Thymus (tissue), 11 donors: ENCODE data around the gene TMEM14A. TPM values are rescaled to one million over a fixed set of nuclear protein-coding genes. Genes with fewer than 3 reads are reported as not detected.

Experiments used
- DNase-seq, 9 donors: peaks; one replicate each; pipeline ENCODE4 v3.0.0-alpha.2; 2013; ENCODE audit warnings: low spot score in 9 of 9, low read depth in 6 of 9, missing footprints in 1 of 9
- H3K27ac ChIP-seq, 2 donors: one replicate each; pipeline ENCODE4 v1.5.1; 2013; ENCODE audit warnings: control low read depth in 1 of 2, low read depth in 1 of 2, low read length in 1 of 2, mild to moderate bottlenecking in 1 of 2, moderate library complexity in 1 of 2
- H3K27me3 ChIP-seq, 2 donors: one replicate each; pipeline ENCODE4 v1.5.1; 2013; ENCODE audit warnings: low read length in 1 of 2; ENCODE audit not compliant: control insufficient read depth in 2 of 2, insufficient read depth in 1 of 2
- H3K36me3 ChIP-seq, 2 donors: one replicate each; pipeline ENCODE4 v1.5.1; 2013; ENCODE audit warnings: low read length in 1 of 2, mild to moderate bottlenecking in 1 of 2, moderate library complexity in 1 of 2; ENCODE audit not compliant: control insufficient read depth in 2 of 2, insufficient read depth in 2 of 2
- H3K4me1 ChIP-seq, 2 donors: one replicate each; pipeline ENCODE4 v1.5.1; 2013; ENCODE audit warnings: low read length in 2 of 2; ENCODE audit not compliant: control insufficient read depth in 2 of 2, insufficient read depth in 2 of 2
- H3K4me3 ChIP-seq, 2 donors: one replicate each; pipeline ENCODE4 v1.5.1; 2013; ENCODE audit warnings: low read length in 2 of 2, control low read depth in 1 of 2, mild to moderate bottlenecking in 1 of 2
- H3K9me3 ChIP-seq, 2 donors: one replicate each; pipeline ENCODE4 v1.5.1; 2013; ENCODE audit warnings: low read length in 1 of 2, mild to moderate bottlenecking in 1 of 2; ENCODE audit not compliant: control insufficient read depth in 2 of 2, insufficient read depth in 1 of 2
- WGBS: extraction: QIAGEN DNeasy Blood & Tissue Kit; methylation state at CpG from one replicate; pipeline ENCODE4 v1.1.7; 2013; 5-methylcytosine and 5-hydroxymethylcytosine counted together
- polyA plus RNA-seq: library from polyadenylated mRNA; stranded (reverse); fragments of 200-250 nt; gene quantifications from one replicate; pipeline ENCODE4 v1.2.3, GENCODE V29; 2013
- total RNA-seq: library from RNA; stranded (reverse); fragments of 120-200 nt; gene quantifications from one replicate; pipeline ENCODE4 v1.2.4, GENCODE V29; 2013
- donor health status: healthy.

TMEM14A gene
- total and polyA plus RNA-seq, 2 donors = 15.1 to 25.1 TPM

DNA sequence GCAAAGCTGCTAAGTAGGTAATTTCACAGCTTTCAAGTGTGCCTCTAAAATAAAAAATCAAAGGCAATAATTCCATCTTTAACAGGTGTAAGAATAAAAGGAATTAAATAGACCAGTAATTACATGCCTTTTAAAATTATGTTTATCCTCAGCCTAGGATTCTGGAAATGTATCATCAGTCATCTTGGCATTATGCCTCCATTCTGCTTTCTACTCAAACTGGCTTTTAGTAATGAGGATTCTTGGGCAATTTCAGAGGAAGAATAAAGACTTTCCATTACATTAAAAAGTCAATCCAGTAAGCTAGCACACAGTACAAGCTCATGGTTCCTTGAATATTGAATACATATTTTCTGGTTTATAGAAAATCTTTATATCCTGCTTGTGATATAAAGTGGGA is 47.6 kb downstream of the TMEM14A start:
- no peak overlapping the region for H3K27ac ChIP-seq
- no peak for DNase-seq
- no peaks in the 10 kb centered on the region for H3K27me3 ChIP-seq
- no peak overlapping the region for H3K4me3 ChIP-seq
- no peaks in the 10 kb centered on the region for H3K9me3 ChIP-seq
- no peaks in the 10 kb centered on the region for H3K4me1 ChIP-seq
- no peaks in the 10 kb centered on the region for H3K36me3 ChIP-seq

DNA sequence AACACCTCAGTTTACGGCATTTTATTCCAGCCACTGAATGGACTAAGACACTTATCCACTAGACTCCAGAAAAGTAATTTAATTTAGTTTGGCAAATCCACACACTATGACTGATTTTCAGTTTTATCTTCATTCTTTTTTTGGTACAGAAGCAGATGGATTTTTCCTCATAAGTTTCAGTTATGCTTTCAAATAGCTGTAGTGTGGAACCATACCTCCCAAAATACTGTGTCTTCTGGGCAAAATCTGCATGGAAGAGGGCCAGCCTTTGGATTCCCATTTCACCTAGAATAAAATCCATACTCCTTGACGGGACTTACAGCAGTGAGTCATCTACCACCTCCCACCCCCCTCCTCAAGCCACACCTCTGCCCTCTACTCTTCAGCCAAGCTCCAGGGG is 49.4 kb downstream of the TMEM14A start:
- Histone ChIP-seq H3K36me3 (no peaks in the 10 kb centered on the region), H3K4me3 (no peak overlapping the region), H3K4me1 (no peaks in the 10 kb centered on the region), H3K9me3 (no peaks in the 10 kb centered on the region), H3K27ac (no peak overlapping the region), H3K27me3 (no peaks in the 10 kb centered on the region)
- DNase-seq = no peak
- 94% methylated on average over 2 of the region's 2 CpGs for WGBS

DNA sequence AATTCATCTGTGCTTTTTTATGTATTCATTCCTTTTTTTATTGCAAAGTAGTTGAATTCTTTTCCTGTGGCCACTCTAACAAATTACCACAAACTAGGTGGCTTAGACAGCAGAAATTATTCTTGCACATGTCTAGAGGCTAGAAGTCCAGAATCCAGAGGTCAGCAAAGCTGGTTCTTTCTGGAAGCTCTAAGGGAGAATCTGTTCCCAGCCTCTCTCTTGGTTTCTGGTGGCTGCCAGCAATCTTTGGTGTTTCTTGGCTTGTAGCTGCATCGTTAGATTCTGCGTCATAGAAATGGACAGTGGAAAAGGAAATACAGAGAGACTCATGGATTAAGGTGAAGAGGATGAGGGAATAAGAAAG is 53.1 kb downstream of the TMEM14A start:
- Histone ChIP-seq H3K4me3 (no peak overlapping the region), H3K27ac (no peak overlapping the region), H3K27me3 (no peaks in the 10 kb centered on the region), H3K36me3 (no peaks in the 10 kb centered on the region), H3K4me1 (no peaks in the 10 kb centered on the region), H3K9me3 (no peaks in the 10 kb centered on the region)
- no peak for DNase-seq
- 95% methylated on average over 2 of the region's 2 CpGs for WGBS

DNA sequence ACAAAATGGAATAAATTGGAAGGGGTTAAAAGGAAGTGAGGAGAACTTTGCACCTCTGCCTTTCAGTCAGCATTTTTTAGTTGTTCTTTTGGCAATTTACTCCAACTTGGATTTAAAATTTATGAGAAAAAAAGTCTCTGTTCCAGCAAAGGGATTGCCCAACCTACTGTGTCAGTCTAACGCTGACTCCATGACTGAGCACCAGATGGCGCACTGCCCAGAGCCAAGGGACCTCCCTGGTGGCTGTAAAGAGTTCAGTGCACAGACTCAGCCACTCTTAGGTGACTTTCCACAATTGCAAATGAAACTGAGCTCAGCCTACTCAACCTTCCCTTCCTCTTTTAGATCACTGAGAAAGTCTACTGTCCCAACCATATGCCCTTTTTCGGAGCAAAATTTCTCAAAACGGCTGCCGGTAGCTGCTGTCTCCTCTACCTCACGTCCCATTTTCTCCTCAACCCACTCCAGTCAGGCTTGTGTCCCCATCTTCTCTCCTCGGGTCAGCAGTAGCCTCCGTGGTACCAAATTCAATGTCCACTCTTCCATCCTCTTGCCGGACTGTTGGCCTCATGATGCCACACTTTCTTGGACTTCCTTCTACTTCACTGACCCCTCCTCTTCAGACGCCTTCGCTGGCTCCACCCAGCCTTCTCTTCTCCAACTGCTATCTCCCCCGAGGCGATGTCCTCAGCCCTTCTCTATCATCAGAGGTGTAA is 53.7 kb downstream of the TMEM14A start:
- H3K27me3 ChIP-seq = no peaks in the 10 kb centered on the region
- no peak overlapping the region for H3K4me3 ChIP-seq
- no peaks in the 10 kb centered on the region for H3K4me1 ChIP-seq
- DNase-seq = peak; percentile 5 to 62 (median 24)
- H3K36me3 ChIP-seq = no peaks in the 10 kb centered on the region
- H3K27ac ChIP-seq = no peak overlapping the region
- no peaks in the 10 kb centered on the region for H3K9me3 ChIP-seq
- WGBS = 83% methylated on average over 13 of the region's 13 CpGs

DNA sequence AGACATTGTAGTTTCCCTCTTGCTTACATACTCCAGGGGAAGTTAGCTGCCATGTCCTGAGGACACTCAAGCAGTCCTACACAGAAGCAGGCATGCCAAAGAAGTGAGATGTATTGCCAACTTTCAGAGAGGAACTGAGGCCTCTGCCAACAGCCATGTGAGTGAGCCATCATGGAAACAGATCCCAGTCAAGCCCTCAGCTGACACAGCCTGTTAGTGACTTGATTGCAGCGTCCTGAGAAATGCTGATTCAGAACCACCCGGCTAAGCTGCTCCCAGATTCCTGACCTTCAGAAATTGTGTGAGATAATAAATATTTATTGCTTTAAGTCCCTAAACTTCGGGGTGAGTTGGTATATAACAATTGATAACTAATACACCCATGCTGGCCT is 54.2 kb downstream of the TMEM14A start:
- no peak for DNase-seq
- H3K36me3 ChIP-seq = no peaks in the 10 kb centered on the region
- H3K4me3 ChIP-seq = no peak overlapping the region
- H3K9me3 ChIP-seq = no peaks in the 10 kb centered on the region
- H3K27me3 ChIP-seq = no peaks in the 10 kb centered on the region
- no peaks in the 10 kb centered on the region for H3K4me1 ChIP-seq
- no peak overlapping the region for H3K27ac ChIP-seq
- 89% methylated on average over 3 of the region's 3 CpGs for WGBS

DNA sequence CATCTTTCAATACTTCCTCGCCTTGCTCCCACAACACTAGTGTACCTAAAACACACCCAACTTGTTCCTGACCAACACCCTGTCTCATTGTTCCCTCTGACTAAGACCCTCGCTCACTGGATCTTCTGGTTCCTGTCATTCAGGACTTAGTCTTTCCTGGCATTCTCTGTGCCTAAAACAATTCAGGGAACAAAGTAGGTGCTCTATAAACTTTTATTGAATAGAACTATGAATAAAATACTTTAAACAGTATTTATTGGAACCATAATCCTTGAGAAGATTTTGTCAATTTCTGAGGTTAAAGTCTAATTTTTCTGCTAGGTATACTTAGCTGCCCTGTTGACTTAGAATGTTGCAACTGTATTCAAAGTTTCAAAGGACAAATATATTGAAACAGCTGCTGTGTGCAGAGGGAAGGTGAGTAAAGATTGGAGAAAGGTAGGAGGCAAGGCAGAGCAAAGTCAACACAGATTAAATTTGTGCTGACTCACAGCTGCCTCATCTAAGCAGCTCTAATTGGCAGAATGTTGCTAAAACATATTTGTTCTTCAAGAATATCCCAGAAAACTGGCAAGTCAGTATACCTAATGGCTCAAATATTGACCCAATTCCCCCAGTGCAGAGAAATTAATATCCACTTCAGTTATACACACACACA is 54.8 kb downstream of the TMEM14A start:
- H3K36me3 ChIP-seq = no peaks in the 10 kb centered on the region
- no peak for DNase-seq
- no peak overlapping the region for H3K27ac ChIP-seq
- no peaks in the 10 kb centered on the region for H3K9me3 ChIP-seq
- H3K4me3 ChIP-seq = no peak overlapping the region
- no peaks in the 10 kb centered on the region for H3K27me3 ChIP-seq
- WGBS = 98% methylated on average over 2 of the region's 2 CpGs
- no peaks in the 10 kb centered on the region for H3K4me1 ChIP-seq

DNA sequence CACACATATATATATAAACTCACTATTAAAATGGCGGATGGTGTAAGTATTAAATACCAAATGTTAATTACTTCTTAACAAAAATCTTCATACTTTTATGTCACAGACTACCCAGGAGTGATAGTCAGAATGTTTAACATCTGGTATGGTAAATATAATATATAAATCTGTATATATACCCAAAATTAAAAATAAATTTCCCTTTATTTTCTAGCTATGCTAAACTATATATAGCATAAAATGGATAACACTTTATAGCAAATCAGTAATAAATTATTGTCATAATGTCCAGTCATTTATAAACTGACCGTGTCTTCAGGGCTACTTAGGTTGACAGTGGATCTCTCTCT is 55.3 kb downstream of the TMEM14A start:
- DNase-seq = no peak
- H3K27ac ChIP-seq = no peak overlapping the region
- H3K4me3 ChIP-seq = no peak overlapping the region
- H3K27me3 ChIP-seq = no peaks in the 10 kb centered on the region
- H3K4me1 ChIP-seq = no peaks in the 10 kb centered on the region
- WGBS = 73% methylated on average over 2 of the region's 2 CpGs
- no peaks in the 10 kb centered on the region for H3K36me3 ChIP-seq
- H3K9me3 ChIP-seq = no peaks in the 10 kb centered on the region

DNA sequence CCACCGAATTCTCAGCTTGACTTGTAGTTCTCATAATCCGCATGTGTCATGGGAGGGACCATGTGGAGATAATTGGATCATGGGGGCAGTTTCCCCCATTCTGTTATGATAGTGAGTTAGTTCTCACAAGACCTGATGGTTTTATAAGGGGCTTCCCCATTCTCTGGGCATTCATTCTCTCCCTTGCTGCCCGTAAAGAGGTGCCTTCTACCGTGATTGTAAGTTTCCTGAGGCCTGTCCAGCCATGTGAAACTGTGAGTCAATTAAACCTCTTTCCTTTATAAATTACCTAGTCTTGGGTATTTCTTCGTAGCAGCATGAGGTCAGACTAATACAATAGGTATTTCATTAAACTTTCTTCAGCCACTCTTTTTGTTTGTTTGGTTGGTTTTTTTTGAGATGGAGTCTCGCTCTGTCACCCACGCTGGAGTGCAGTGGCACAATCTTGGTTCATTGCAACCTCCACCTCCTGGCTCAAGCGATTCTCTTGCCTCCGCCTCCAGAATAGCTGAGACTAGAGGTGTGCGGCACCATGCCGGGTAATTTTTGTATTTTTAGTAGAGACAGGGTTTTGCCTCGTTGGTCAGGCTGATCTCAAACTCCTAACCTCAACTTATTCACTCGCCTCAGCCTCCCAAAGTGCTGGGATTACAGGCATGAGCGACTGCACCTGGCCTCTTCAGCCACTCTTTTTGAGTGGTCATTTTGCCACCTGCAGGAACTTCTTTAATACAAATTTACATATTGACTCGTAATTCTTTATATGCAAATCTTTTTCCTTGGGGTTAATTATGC is 56.0 kb downstream of the TMEM14A start:
- WGBS = 97% methylated on average over 15 of the region's 15 CpGs
- no peaks in the 10 kb centered on the region for H3K36me3 ChIP-seq
- no peaks in the 10 kb centered on the region for H3K9me3 ChIP-seq
- H3K27me3 ChIP-seq = no peaks in the 10 kb centered on the region
- no peak overlapping the region for H3K27ac ChIP-seq
- no peak for DNase-seq
- H3K4me1 ChIP-seq = no peaks in the 10 kb centered on the region
- H3K4me3 ChIP-seq = no peak overlapping the region

DNA sequence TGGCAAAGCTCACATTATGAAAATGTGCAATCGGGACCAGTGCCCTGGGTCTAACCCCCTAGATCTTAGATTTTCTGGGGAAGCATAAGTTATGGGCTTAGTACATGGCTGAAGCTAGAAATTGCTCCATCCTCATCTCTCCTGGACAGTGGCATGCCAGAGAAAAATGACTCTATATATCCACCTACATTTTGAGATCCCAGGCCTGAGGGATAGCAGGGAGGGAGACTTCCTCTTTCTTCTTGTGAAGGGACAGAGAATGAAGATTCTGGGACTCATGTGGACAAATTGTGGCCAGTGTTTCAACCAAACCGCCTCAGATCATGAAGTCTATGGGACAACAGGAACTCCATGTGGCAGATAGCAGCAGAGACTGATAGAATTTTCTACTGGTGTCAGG is 57.0 kb downstream of the TMEM14A start:
- no peaks in the 10 kb centered on the region for H3K4me1 ChIP-seq
- DNase-seq = no peak
- H3K9me3 ChIP-seq = no peaks in the 10 kb centered on the region
- H3K27ac ChIP-seq = no peak overlapping the region
- no peak overlapping the region for H3K4me3 ChIP-seq
- H3K36me3 ChIP-seq = no peaks in the 10 kb centered on the region
- H3K27me3 ChIP-seq = no peaks in the 10 kb centered on the region
- WGBS = 93% methylated on average over 2 of the region's 2 CpGs
